Stimulated activated naive B cell treated with anti-CD40 and anti-IgM and Interleukin-4, amounts not matched to agents 10 μg/mL and 1 μg/mL and 100 μg/mL, for 72 hours (primary cell): ENCODE data around the gene GATB.
"Not testable (repeated sequence)": the region's sequence is repeated elsewhere in the genome, so short reads cannot be mapped to it uniquely, and the experiment has no call there.

ENCODE experiments used
- ATAC-seq, 2 donors: fragments of 150-1000 bp; cut with Tn5 transposase; replicated peaks; 2 replicates each; pipeline ENCODE4 v1.10.0; 2021; ENCODE audit warnings: moderate library complexity in 1 of 2
- DNase-seq: peaks from one replicate; pipeline ENCODE4 v3.0.0; 2021
- H3K27ac Mint-ChIP-seq: one replicate; pipeline ENCODE4 v1.8.0; 2022; ENCODE audit warnings: mild to moderate bottlenecking, mixed read lengths
- H3K27me3 Mint-ChIP-seq, 2 donors: one replicate each; pipeline ENCODE4 v1.8.0; 2022; ENCODE audit warnings: mixed read lengths in 2 of 2
- H3K36me3 Mint-ChIP-seq, 2 donors: one replicate each; pipeline ENCODE4 v1.8.0; 2022; ENCODE audit warnings: mixed read lengths in 2 of 2, mild to moderate bottlenecking in 1 of 2
- H3K4me1 Mint-ChIP-seq, 2 donors: one replicate each; pipeline ENCODE4 v1.8.0; 2022; ENCODE audit warnings: mixed read lengths in 2 of 2, mild to moderate bottlenecking in 1 of 2
- H3K4me3 Mint-ChIP-seq, 2 donors: one replicate each; pipeline ENCODE4 v1.8.0; 2022; ENCODE audit warnings: mild to moderate bottlenecking in 2 of 2, mixed read lengths in 2 of 2, moderate library complexity in 1 of 2
- H3K9me3 Mint-ChIP-seq, 2 donors: one replicate each; pipeline ENCODE4 v1.8.0; 2022; ENCODE audit warnings: mixed read lengths in 2 of 2, mild to moderate bottlenecking in 1 of 2

The GATB gene

DNA sequence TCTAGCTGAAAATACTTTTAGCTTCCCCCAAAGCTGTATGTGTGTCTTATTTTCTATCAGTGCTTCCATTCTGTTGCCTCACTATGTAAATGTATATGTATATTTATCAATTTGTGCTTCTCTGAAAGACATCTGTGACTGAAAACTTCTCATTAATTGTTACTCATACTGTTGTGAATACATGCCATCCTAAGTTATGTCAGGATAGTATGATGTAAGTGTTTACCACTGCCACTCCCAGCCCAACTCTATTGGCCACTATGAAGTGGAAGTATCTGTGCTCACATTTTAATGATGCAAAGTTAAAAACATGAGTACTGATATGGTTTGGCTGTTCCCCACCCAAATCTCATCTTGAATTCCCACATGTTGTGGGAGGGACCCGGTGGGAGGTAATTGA lies 24.4 kb downstream of the GATB start:
- no peak for ATAC-seq
- H3K4me1 Mint-ChIP-seq: peaks cover 2 to 16% of the 10 kb centered on the region in 2 donors
- H3K27me3 Mint-ChIP-seq: no peaks in the 10 kb centered on the region
- peaks cover 38 to 74% of the 10 kb centered on the region in 2 donors for H3K36me3 Mint-ChIP-seq
- H3K9me3 Mint-ChIP-seq: peaks cover 14 to 16% of the 10 kb centered on the region in 2 donors
- H3K4me3 Mint-ChIP-seq: no peak overlapping the region
- no peak for DNase-seq
- H3K27ac Mint-ChIP-seq: no peak overlapping the region

DNA sequence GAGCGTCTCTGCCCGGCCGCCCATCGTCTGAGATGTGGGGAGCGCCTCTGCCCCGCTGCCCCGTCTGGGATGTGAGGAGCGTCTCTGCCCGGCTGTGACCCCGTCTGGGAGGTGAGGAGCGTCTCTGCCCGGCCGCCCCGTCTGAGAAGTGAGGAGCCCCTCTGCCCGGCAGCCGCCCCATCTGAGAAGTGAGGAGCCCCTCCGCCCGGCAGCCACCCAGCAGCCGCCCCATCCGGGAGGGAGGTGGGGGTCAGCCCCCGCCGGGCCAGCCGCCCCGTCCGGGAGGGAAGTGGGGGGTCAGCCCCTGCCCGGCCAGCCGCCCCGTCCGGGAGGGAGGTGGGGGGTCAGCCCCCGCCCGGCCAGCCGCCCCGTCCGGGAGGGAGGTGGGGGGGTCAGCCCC lies 29.1 kb downstream of the GATB start:
- not testable (repeated sequence) for H3K4me3 Mint-ChIP-seq

DNA sequence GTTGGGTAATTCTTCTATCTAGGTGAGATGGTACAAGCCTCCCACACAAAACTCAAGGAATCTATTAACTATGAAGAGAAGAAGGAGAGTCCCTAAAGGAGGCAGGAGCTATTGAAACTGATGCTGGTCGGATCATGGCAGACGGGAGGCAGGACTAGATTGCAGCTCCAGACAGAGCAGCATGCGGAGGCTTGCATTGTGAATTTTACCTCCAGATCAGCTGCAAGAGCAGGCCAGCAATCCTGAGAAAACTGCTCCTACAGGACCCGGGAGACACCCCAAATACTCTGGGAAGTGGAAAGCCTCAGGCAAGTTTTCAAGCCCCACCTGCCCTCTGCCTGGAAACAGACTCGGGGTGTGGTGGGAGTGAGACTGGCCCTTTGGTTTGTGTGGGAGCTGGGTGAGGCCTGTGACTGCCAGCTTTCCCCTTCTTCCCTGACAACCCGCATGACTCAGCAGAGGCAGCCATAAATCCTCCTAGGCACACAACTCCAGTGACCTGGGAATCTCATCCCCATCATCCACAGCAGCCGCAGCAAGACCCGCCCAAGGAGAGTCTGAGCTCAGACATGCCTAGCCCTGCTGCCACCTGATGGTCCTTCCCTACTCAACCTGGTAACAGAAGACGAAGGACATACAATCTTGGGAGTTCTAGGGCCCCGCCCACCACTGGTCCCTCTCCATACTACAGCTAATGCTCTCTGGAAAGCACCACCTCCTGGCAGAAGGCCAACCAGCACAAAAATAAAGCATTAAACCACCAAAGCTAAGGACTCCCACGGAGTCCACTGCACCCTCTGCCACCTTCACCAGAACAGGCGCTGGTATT lies 30.9 kb downstream of the GATB start:
- peaks cover 4 to 25% of the 10 kb centered on the region in 2 donors for H3K4me1 Mint-ChIP-seq
- H3K36me3 Mint-ChIP-seq: peaks cover 21 to 37% of the 10 kb centered on the region in 2 donors
- H3K27me3 Mint-ChIP-seq: no peaks in the 10 kb centered on the region
- H3K9me3 Mint-ChIP-seq: no peaks in the 10 kb centered on the region
- H3K4me3 Mint-ChIP-seq: no peak overlapping the region
- no peak for DNase-seq
- ATAC-seq: no peak
- H3K27ac Mint-ChIP-seq: no peak overlapping the region

More for the DNA sequence above, 29.1 kb downstream of the GATB start:
- ATAC-seq, H3K9me3 Mint-ChIP-seq, DNase-seq, H3K27ac Mint-ChIP-seq, H3K27me3 Mint-ChIP-seq: not testable (repeated sequence)
- H3K4me1 Mint-ChIP-seq: peaks cover 4 to 25% of the 10 kb centered on the region in 2 donors
- peaks cover 27 to 51% of the 10 kb centered on the region in 2 donors for H3K36me3 Mint-ChIP-seq

DNA sequence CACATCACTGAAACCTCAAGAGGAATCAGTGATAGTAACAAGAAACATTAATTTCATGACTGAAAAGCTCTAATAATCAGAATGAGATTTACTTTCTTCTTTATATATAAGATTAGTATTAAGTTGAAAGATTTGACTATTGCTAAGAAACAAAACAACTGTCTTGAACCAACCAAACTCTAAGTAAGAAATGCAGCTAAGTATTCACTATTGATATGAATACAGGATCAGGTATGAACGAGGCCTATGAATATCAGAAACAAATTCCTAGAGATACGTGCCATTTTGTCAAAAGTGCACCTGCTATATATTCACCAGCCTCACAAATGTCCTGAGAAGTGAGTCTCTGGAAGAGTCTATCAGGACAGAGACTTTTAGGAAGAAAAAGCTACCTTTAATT lies 32.1 kb downstream of the GATB start:
- H3K9me3 Mint-ChIP-seq: no peaks in the 10 kb centered on the region
- ATAC-seq: no peak
- no peak for DNase-seq
- H3K27ac Mint-ChIP-seq: no peak overlapping the region
- peaks cover 17 to 30% of the 10 kb centered on the region in 2 donors for H3K36me3 Mint-ChIP-seq
- H3K4me3 Mint-ChIP-seq: no peak overlapping the region
- H3K4me1 Mint-ChIP-seq: peaks cover 7 to 16% of the 10 kb centered on the region in 2 donors
- H3K27me3 Mint-ChIP-seq: no peaks in the 10 kb centered on the region

DNA sequence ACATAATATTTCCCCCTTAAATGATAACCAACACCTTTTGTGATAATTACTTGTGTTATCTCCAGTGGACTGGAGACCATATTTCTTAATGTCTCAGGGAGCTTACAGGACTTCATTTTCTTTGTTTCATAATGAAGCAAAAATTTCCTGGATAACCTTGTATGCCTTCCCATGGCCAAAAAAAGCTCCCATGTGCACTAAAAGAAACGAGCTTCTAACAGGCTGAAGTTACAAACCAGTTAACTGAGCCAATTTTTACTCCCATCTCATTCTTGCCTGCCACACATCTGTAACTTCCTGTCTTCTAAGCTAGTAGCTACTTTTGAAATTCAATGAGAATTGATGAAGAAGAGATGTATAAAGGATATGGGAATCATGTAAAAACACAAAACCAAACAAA lies 32.8 kb downstream of the GATB start:
- H3K27ac Mint-ChIP-seq: no peak overlapping the region
- ATAC-seq (no peak), DNase-seq (no peak)
- H3K4me1 Mint-ChIP-seq: peaks cover 7 to 9% of the 10 kb centered on the region in 2 donors
- peaks cover 17 to 27% of the 10 kb centered on the region in 2 donors for H3K36me3 Mint-ChIP-seq
- H3K9me3 Mint-ChIP-seq: no peaks in the 10 kb centered on the region
- no peaks in the 10 kb centered on the region for H3K27me3 Mint-ChIP-seq
- H3K4me3 Mint-ChIP-seq: no peak overlapping the region

DNA sequence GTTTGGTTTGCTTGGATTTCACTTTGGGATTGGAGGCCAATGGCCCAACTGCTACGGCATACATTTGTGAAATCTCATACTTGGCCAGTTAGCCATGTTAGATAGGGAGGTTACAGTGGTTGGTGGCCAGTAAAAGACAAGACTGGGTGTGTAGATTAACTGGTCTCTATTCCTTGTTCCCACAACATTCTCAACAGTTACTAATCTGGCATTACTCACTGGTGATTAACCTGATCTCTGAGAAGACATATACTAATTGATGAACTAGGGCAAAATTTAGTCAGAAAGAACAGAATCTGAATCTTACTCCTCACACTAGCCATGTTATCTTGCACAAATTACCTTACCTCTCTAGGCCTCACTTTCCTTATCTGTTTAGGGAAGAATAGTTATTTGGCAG lies 33.4 kb downstream of the GATB start:
- H3K9me3 Mint-ChIP-seq: no peaks in the 10 kb centered on the region
- no peak overlapping the region for H3K27ac Mint-ChIP-seq
- no peak overlapping the region for H3K4me3 Mint-ChIP-seq
- no peak for DNase-seq
- no peaks in the 10 kb centered on the region for H3K27me3 Mint-ChIP-seq
- H3K36me3 Mint-ChIP-seq: peaks cover 20 to 24% of the 10 kb centered on the region in 2 donors
- ATAC-seq: no peak
- H3K4me1 Mint-ChIP-seq: peaks cover 5 to 9% of the 10 kb centered on the region in 2 donors

DNA sequence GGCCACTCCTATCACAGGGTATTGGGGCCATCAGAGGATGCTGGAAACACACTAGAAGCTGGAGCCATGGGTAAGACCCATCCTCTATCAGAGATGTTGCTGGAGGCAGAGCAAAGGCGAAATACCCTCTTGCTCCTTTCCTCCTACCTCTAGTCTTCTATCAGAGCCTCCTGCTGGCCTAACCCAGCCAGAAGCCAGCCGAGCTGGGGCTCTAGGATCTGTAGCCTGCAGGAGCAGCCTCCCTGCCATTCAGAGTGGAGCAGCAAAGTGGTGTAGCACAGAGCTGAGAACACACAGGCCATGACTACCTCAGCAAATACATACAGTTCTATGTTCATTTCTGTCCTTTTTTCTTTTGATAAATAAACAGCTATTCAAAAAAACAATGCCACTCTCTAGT lies 35.7 kb downstream of the GATB start:
- no peak overlapping the region for H3K4me3 Mint-ChIP-seq
- H3K27ac Mint-ChIP-seq: no peak overlapping the region
- H3K27me3 Mint-ChIP-seq: no peaks in the 10 kb centered on the region
- peaks cover 0 to 6% of the 10 kb centered on the region in 2 donors for H3K4me1 Mint-ChIP-seq
- H3K9me3 Mint-ChIP-seq: no peaks in the 10 kb centered on the region
- H3K36me3 Mint-ChIP-seq: peaks cover 12 to 21% of the 10 kb centered on the region in 2 donors
- DNase-seq (no peak), ATAC-seq (no peak)

DNA sequence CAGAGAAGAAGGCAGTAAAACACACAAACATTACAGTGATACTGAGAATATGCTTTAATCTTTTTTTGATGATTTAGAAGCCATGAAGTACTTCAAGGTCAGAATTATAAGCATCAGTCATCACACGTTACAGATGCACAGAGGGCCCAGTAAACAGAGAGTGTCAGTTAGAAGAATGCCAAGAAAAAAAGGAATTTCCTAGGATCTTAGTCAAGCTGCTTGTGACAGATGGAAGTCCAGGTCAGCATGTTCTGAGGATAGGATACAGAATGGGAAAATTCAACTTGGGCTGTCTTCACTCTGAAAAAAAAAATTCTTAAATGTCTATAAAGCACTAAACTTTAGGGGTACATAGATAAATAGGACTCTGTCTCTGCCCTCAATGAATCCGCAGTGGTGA lies 38.9 kb downstream of the GATB start:
- Mint-ChIP-seq H3K9me3 (no peaks in the 10 kb centered on the region), H3K27me3 (no peaks in the 10 kb centered on the region), H3K27ac (no peak overlapping the region), H3K4me3 (no peak overlapping the region), H3K4me1 (peaks cover 0 to 6% of the 10 kb centered on the region in 2 donors), H3K36me3 (peaks cover 12 to 32% of the 10 kb centered on the region in 2 donors)
- no peak for DNase-seq
- no peak for ATAC-seq

DNA sequence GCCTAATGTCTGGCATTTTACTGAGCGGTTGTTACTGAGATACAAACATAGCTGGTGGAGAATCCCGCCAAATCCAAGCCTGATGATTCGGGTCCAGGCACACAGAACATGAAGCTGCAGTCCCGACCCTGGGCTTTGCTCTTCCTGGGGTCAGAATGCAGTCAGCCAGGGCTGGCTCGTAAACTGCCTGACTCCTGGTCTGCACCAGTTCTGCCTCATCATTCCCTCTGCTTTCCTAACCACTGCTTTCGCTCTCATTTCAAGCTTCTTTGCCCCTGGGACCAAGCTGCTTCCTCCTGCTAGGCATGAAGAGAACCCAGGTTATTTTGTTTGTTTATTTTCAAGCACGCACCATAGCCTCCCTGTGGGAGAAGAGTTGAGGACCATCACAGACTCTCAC lies 39.3 kb downstream of the GATB start:
- Mint-ChIP-seq H3K9me3 (no peaks in the 10 kb centered on the region), H3K4me3 (no peak overlapping the region), H3K27me3 (no peaks in the 10 kb centered on the region), H3K27ac (no peak overlapping the region), H3K4me1 (peaks cover 0 to 6% of the 10 kb centered on the region in 2 donors), H3K36me3 (peaks cover 15 to 36% of the 10 kb centered on the region in 2 donors)
- DNase-seq (no peak), ATAC-seq (no peak)

DNA sequence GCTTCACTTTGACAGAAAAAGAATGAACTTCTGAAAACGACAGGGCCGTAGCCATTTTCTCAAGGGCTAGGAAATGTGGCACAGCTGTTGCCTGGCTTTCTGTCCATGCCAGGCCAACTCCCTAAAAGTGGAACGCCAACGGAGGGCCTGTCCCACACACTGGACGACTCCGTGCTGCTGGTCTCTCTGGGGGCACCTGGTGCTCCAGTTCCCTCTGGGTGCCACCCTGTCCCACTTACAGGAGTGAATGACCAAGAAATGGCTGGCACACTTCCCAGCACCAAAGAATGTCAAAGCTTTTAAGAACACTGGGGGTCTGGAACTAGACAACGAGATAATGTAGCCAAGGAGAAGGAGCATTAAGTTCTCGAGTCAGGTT lies 40.9 kb downstream of the GATB start:
- ATAC-seq (no peak), DNase-seq (no peak)
- H3K4me1 Mint-ChIP-seq: peaks cover 0 to 6% of the 10 kb centered on the region in 2 donors
- H3K4me3 Mint-ChIP-seq: no peak overlapping the region
- H3K36me3 Mint-ChIP-seq: peaks cover 18 to 39% of the 10 kb centered on the region in 2 donors
- H3K27me3 Mint-ChIP-seq: no peaks in the 10 kb centered on the region
- H3K9me3 Mint-ChIP-seq: no peaks in the 10 kb centered on the region
- H3K27ac Mint-ChIP-seq: no peak overlapping the region

DNA sequence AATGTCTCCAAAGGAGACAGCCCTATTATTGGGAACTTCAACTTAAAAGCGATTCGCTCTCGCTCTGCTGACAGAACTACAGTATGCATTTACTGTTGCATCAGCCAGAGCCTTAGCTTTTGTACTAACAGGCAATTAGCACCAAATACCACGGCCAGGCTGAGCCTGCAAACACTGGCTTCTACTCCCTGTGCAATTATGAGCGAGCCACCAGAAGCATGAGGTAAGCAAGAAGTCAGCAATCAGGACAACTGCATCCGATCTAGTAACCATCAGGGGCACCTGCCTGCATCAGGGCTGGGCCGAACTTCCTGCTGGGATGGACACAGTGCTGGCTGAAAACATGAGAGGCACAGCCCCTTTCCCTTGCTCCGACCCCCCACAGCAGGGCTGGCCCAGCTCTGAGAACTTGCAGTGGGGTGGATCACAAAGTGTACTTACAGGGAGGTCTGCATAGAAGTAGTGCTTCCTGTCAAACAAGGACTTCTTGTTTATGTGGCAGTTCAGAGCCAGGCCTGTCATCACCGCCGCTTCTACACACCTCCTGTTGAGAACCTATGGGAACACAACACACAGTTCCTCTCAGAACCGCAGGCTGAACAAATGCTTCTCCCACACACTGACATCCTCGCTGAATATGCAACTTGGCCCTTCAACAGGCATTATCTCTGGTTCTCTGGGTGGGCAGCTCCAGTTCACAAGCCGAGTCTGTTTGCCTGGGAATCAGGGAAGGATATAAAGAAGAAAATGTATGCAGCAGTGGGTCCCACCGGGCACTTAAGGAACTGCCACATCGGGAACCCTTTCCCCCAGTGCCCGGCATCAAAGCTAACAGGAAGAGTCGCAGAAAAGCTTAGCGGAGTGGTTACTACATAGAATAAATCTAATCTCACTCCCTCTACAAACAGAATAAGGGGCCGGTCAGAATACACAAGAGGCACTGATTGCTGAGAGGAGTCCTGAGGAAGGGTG lies 41.5 kb downstream of the GATB start:
- H3K27me3 Mint-ChIP-seq: no peaks in the 10 kb centered on the region
- no peaks in the 10 kb centered on the region for H3K9me3 Mint-ChIP-seq
- no peak overlapping the region for H3K27ac Mint-ChIP-seq
- peaks cover 0 to 3% of the 10 kb centered on the region in 2 donors for H3K4me1 Mint-ChIP-seq
- H3K4me3 Mint-ChIP-seq: no peak overlapping the region
- no peak for ATAC-seq
- H3K36me3 Mint-ChIP-seq: peaks cover 19 to 37% of the 10 kb centered on the region in 2 donors
- DNase-seq: no peak

DNA sequence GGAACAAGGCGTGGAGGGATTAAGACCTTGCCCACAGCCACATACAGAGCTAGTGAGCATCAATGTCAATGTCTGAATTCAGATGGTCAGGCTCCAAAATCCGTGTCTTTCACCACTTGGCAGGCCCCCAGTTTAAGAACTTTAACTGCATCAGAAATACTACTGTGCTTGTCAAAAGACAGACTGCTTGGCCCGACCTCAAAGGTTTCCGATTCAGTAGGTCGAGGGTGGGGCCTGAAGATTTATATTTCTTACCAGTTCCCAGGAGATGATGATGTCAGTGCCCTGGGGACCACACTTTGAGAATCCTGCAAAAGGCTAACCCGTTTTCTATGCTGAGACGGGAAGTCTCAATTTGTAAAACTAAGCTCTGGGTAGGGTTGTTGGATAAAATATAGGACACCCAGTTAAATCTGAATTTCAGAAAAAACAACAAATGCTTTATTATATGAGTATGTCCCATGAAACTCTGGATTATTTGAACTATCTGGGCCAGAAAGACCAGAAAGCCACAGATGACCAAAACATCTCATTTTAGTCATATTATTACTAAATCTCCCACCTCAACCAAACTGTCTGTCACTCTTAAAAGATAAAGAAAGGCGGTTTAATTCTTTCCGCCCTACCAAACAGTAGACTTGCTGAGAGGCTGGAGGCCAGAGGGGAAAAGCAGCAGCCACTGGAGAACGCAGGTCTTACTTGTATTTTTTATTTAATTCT lies 42.7 kb downstream of the GATB start:
- H3K36me3 Mint-ChIP-seq: peaks cover 19 to 44% of the 10 kb centered on the region in 2 donors
- peak; percentile 63 to 64 for ATAC-seq

DNA sequence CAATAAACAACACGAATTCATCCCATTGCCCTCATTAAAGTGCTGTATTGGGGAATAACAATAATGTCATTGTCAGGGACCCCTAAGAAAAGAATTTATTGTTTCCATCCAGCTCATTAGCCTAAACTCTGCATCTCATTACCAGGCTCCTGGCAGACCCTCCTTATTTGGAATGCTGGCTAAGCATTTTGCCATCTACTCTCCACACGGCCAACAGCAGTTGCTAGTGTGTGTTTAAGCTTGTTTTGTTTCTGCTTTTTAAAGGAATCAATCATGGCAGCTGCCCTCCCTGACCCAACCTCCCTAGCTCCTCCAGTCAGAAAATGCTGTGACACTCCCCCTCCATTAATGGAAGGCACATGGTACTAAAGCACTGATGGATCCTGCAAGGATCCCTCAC lies 43.5 kb downstream of the GATB start:
- H3K4me3 Mint-ChIP-seq: no peak overlapping the region
- no peak for DNase-seq
- H3K27ac Mint-ChIP-seq: no peak overlapping the region
- no peak for ATAC-seq
- H3K9me3 Mint-ChIP-seq: no peaks in the 10 kb centered on the region
- peaks cover 0 to 3% of the 10 kb centered on the region in 2 donors for H3K4me1 Mint-ChIP-seq
- peaks cover 16 to 44% of the 10 kb centered on the region in 2 donors for H3K36me3 Mint-ChIP-seq
- no peaks in the 10 kb centered on the region for H3K27me3 Mint-ChIP-seq

More for the DNA sequence above, 42.7 kb downstream of the GATB start:
- H3K4me1 Mint-ChIP-seq: peaks cover 0 to 3% of the 10 kb centered on the region in 2 donors
- H3K9me3 Mint-ChIP-seq: no peaks in the 10 kb centered on the region
- no peak for DNase-seq
- H3K27me3 Mint-ChIP-seq: no peaks in the 10 kb centered on the region
- no peak overlapping the region for H3K4me3 Mint-ChIP-seq
- no peak overlapping the region for H3K27ac Mint-ChIP-seq

DNA sequence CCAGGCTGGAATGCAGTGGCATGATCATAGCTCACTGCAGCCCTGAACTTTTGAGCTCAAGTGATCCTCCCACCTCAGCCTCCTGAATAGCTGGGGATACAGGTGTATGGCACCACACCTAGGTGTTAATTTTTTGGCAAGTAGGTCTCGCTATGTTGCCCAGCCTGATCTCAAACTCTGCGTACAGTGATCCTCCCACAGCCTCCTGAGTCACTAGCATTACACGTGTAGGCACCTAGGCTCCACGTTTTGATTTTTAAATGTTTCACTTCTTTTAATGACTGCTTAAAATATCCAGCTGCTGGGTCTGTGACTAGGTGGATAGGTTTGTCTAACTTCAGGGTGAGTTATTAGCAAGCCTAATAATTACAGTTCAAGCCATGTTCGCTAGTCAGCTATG lies 44.5 kb downstream of the GATB start:
- Mint-ChIP-seq H3K4me1 (no peaks in the 10 kb centered on the region), H3K9me3 (no peaks in the 10 kb centered on the region), H3K4me3 (no peak overlapping the region), H3K27me3 (no peaks in the 10 kb centered on the region), H3K36me3 (peaks cover 12 to 41% of the 10 kb centered on the region in 2 donors), H3K27ac (no peak overlapping the region)
- ATAC-seq: no peak
- no peak for DNase-seq
